ENCODE results near the gene HOXB9.

- TF ChIP-seq, protein P1, sequence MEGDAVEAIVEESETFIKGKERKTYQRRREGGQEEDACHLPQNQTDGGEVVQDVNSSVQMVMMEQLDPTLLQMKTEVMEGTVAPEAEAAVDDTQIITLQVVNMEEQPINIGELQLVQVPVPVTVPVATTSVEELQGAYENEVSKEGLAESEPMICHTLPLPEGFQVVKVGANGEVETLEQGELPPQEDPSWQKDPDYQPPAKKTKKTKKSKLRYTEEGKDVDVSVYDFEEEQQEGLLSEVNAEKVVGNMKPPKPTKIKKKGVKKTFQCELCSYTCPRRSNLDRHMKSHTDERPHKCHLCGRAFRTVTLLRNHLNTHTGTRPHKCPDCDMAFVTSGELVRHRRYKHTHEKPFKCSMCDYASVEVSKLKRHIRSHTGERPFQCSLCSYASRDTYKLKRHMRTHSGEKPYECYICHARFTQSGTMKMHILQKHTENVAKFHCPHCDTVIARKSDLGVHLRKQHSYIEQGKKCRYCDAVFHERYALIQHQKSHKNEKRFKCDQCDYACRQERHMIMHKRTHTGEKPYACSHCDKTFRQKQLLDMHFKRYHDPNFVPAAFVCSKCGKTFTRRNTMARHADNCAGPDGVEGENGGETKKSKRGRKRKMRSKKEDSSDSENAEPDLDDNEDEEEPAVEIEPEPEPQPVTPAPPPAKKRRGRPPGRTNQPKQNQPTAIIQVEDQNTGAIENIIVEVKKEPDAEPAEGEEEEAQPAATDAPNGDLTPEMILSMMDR (IDR thresholded peaks at IDR 0.05; ENCODE audit: insufficient read depth, low read length): peak; percentile 63
- no peak for TF ChIP-seq POLR2AphosphoS5 (IDR thresholded peaks at IDR 0.05; ENCODE audit: low read depth)
Observed at GRCh38 chr17:48593840-48594537, 32.2 kb downstream of the HOXB9 start.
